Muscle of back (tissue), 11 donors: ENCODE results near the gene SEMA5B. TPM values are rescaled to one million over a fixed set of nuclear protein-coding genes. Genes with fewer than 3 reads are reported as not detected.
A peak's percentile ranks its signal among the peaks of the same experiment; 100 is the strongest.

Source experiments
- DNase-seq, 3 donors: peaks; one replicate each; pipeline versions ENCODE4 v3.0.0 to v3.0.0-alpha.2; 2013
- polyA plus RNA-seq, 10 donors: library from polyadenylated mRNA; unstranded; fragments of 120-200 nt; gene quantifications; one replicate each; pipeline ENCODE4 v1.2.1, GENCODE V29; 2013; ENCODE audit not compliant: insufficient read length in 10 of 10

The SEMA5B gene
- polyA plus RNA-seq, 10 donors = 17.2 to 35.6 (median 24.2) TPM

DNA sequence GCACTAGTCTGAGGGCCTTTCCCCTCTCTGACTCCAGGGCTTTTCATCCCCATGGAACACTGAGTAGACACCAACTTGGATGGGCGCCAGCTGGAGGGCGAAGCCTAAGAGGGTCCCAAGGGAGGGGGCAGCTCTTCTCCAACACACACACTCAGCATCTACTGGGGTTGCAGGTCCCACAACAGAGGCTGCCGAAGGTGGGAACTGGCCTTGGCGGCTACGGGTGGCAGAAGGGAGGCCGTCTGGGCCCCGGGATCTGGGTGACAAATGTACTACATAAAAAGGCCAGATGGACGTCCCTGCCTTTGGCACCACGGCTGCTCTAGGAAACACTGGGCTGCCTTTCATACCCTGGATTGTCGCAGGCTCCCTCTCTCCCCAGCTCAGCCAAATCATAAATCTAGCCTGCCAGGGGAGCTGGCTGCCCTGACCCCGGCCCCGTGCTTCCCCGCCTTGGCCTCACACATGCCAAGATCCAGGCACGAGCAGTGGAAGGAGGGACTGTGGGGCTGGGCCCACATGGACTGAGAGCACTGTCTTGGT lies 31.5 kb downstream of the SEMA5B start:
- peak in 2 of 3 donors; percentile 19 to 60 for DNase-seq

DNA sequence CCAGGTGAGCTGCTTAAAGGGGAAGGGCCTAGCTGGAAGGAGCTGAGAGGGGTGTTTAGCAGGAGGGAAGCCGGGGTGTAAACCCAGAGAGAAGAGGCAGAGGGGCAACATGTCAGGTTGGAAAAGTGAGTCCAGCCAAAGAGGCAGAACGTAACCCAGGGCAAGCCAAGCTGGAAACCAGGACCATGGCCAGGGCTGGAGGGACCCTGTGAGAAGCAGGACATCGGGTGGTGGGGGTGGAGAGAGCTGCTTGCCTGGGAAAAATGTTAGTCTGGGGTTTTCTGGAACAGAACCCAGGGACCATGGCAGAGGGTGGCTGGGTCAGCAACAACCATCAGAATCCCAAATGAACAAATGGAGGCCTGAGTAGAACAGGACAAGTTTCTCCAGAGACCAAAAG lies 32.6 kb downstream of the SEMA5B start:
- no peak for DNase-seq

DNA sequence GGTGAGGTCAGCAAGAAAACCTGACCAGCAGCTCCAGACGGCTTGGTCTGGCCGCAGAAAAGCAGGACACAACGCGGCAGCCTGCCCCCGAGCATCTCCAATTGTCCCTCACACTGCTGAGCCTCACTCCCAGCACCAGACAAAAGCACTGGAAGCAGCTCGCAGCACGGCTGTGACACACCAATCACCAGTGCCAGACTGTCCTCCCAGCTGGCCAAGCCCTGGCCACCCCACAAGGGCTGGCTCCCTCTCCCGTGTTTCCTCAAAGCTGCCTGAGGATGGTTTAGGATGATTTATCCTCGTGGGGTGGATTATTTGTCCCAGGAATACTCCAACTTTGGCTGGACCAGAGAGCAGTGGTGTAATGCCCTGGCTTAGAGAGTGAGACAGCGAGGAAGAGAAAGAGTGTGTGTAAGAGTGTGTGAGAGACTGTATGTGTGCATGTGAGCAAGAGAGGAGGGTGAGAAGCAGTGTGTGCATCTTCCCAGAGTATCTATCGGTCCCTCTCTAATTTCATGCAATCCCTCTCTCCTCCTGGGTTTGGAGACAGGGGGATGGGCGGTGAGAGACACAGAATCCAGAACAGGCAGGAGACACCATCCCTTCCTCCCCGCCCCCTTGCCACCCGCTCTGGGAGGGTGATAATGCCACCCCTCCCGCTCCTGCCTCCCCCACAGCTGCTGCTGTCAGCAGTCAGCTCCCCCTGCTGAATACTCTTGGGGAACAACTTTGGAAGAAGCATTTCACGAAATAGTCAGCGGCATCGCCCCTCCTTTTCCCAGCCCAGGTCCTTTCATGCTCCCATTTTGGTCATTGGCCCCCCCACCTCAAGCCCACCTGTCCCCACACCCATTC lies 34.2 kb downstream of the SEMA5B start:
- peak in 2 of 3 donors; percentile 34 to 76 for DNase-seq

- DNase-seq = peak in 1 of 3 donors; percentile 57
Measured at GRCh38 chr3:122992676-122993075, 34.9 kb downstream of the SEMA5B start.

DNA sequence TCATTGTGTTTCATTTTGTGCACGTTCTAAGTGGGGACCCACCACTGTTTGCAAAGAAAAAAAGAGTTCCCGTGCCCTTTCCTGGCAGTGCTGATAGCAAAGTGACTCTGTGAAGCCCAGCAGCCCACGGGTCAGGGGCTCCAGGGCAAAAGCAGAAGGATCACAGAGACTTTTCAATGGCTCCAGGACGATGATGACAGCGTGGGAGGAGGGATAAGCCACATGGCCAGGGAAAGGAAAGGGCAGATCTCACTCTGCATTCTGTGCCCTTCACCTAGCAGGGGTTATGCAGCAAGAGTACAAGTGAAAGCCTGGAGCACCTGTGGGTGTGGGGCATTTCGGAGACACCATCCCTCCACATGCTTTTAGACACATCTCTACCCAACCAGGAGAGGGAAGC lies 35.4 kb downstream of the SEMA5B start:
- DNase-seq = no peak

DNA sequence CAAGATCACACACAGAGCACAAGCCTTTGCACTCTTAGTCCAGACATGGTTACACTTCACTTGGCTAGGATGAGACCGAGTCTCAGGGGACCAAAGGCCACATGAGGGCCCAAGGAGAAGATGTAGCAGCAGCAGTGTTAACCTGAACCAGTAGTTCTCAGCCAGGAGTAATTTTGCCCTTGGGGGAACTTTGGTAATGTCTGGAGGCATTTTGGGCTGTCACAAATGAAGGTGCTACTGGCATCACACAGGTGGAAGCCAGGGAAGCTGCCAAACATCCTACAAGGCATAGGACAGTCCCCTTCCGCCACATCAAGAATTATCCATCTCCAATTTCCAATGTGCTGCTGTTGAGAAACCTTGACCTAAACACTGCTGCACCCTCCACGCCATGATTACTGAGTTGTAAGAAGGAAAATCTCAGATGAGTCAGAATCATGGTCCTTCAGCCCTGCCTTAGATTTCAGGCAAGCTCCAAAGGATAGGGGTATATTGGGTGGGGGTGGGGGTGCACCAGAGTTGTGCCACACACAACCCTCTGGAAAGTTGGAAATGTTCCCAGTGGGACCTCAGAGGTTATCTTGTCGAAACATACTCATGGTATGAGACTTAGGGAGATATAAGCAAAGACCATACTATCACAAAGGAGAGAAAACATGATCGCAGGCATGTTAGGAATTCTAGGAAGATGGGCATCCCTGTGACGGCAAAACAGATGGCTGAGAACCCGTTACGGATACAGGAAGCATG lies 36.2 kb downstream of the SEMA5B start:
- no peak for DNase-seq

DNA sequence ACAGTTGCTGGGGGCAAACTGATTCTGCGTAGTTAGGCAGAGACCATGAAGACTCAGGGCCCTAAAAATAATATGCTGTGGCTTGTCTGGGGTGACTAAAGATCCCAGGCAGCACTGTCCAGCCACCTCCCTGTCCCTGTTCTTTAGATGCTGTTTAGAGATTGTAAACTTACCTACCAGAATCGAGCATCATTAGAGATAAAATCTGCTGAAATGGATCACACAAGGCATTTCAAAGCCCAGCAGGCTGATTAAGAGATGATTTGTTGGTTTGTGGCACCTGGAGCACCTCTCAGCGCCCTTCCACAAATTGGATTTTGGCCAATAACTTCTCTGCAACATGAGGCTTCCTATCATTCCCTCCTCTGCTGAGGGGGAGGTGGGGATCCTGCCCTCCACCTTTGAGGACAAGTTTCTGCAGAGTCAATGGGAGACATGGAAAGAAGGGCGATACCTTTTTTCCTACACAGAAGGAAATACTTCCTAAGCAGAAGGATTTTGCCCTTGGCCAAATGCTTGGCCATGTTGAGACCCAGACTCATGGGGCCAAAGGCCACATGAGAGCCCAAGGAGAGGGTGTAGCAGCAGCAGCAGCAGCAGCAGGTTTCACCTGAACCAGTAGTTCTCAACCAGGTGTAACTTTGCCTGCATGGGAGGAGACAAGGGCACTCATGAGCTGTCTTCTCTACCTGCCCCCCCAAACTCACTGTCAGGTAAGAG lies 37.5 kb downstream of the SEMA5B start:
- no peak for DNase-seq

- DNase-seq = peak in 1 of 3 donors; percentile 68
Measured at GRCh38 chr3:122988508-122988907, 39.1 kb downstream of the SEMA5B start.

GRCh38 chr3:122987736-122988319 lies 39.7 kb downstream of the SEMA5B start:
- DNase-seq = no peak

DNA sequence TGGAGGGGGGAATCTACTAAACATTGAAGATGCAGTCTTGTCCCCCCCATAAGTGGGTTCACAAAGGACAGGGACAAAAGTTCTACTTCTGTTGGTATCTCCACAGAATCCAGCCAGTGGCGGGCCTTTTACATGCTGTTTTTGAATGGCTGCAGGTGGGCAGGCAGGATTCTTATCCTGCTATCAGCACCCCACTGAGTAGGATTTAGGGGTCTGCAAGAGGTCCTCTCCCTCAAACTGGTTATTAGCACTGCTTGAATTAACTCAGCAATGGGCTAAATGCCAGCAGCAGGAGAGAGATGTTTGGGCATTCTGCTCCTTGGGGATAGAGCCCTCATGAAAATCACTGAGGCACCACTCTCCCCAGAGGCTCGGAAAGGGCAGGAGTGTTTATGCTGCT lies 40.3 kb downstream of the SEMA5B start:
- DNase-seq = no peak

- DNase-seq = peak in 1 of 3 donors; percentile 48
Measured at GRCh38 chr3:122986693-122987179, 40.8 kb downstream of the SEMA5B start.

DNA sequence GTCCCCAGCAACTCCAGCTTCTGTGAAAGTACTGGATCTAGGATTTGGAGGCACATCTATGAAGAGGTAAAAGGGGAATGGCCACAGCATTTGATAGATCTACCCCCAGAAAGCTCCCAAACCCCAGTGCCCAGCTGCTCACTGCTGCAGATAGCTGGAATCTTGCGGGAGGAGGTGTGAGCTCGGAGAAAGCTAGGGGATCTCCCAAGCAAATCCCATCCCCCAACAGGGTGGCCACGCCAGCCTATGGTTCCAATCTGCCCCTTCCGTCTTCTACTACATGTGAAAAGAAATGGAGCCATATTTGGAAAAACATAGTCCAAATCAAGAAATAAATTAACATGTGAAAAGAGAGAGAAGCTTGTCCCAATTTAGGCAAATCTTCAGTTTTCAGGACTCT lies 42.0 kb downstream of the SEMA5B start:
- no peak for DNase-seq

DNA sequence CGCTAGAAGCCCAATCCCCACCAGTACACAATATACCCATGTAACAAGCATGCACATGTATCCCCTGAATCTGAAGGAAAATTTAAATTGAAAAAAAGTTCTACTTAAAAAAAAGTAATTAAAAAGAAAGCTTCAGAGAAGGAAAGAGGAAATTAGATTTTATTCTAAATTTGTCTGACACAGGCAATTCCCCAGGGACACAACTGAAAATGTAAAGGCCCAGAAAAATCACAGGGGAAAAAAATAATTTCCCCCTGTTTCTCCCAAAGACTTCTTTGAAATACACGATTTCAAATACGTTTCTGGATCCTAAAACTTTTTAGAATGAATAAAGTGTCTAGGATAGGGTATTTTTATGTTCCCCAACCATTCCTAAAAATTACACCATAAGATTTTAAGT lies 42.9 kb downstream of the SEMA5B start:
- DNase-seq = no peak

DNA sequence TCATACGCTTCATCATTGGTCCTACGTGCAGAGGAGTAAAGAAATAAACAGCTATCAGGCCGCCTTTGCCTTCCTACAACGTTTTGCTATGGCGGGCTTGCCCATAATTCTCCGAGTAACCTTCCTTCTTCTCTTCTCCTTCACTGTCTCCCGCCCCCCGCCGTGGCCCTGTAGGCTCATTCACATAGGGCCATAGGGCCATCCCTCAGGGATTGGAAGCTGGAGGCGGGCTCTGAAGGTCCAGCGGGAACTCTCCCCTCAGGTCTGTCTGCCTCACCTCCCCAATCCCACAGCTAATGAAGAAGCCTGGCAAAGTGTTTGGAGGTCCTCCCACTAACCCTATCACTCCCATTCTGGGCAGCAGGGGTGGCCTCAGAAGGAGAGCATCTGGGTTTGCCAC lies 43.6 kb downstream of the SEMA5B start:
- DNase-seq = no peak

GRCh38 chr3:122982216-122983185 lies 45.1 kb downstream of the SEMA5B start:
- peak in 2 of 3 donors; percentile 25 to 72 for DNase-seq

- DNase-seq = no peak
Measured at GRCh38 chr3:122979211-122979610, 48.4 kb downstream of the SEMA5B start.

GRCh38 chr3:122978569-122978968 lies 49.0 kb downstream of the SEMA5B start:
- no peak for DNase-seq

- peak in 2 of 3 donors; percentile 74 to 81 for DNase-seq
Measured at GRCh38 chr3:122977746-122978466, 49.7 kb downstream of the SEMA5B start.

DNA sequence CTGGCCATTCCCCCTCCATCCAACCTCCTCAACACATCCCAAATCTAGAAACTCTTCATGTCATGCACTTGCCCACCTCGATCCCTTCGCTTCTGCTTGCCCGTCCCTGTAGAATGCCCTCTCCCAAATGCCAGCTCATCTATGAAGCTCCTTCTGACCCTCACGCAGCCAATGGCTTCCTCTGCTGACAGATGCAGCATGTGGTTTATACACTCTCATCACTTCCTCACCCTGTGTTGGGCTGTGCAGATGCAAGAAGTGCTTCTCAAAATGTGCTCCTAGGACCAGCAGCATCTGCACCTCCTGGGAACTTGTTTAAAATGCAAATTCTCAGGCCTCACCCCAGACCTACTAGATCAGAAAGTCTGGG lies 51.7 kb downstream of the SEMA5B start:
- no peak for DNase-seq
